ENCODE data around the gene METTL8.
A peak's percentile ranks its signal among the peaks of the same experiment; 100 is the strongest.
"Not testable (repeated sequence)": the region's sequence is repeated elsewhere in the genome, so short reads cannot be mapped to it uniquely, and the experiment has no call there.

Gene METTL8

GRCh38 chr2:171430516-171431410 lies 3.0 kb downstream of the METTL8 start:
- H3K4me3 ChIP-seq (ENCODE audit: low read depth, low read length): no peak overlapping the region
- no peak for TF ChIP-seq CTCF (IDR thresholded peaks at IDR 0.05; ENCODE audit: insufficient read depth, low read depth, low read length, missing control alignments)
- no peak for DNase-seq (ENCODE audit: low read depth)

- not testable (repeated sequence) for H3K4me3 ChIP-seq (ENCODE audit: low read depth, low read length); DNase-seq (ENCODE audit: low read depth)
These were observed 10.9 kb downstream of the METTL8 start for GRCh38 chr2:171422710-171423495.

GRCh38 chr2:171420728-171421563 lies 12.8 kb downstream of the METTL8 start:
- no peak overlapping the region for H3K4me3 ChIP-seq (ENCODE audit: low read depth, low read length)
- no peak for TF ChIP-seq CTCF (IDR thresholded peaks at IDR 0.05; ENCODE audit: insufficient read depth, low read depth, low read length, missing control alignments)
- DNase-seq (ENCODE audit: low read depth): no peak

- H3K4me3 ChIP-seq (ENCODE audit: low read depth, low read length): no peak overlapping the region
- DNase-seq (ENCODE audit: low read depth): no peak
- TF ChIP-seq CTCF (IDR thresholded peaks at IDR 0.05; ENCODE audit: insufficient read depth, low read depth, low read length, missing control alignments): no peak
These were observed 14.5 kb downstream of the METTL8 start for GRCh38 chr2:171419333-171419732.

GRCh38 chr2:171416009-171416926 lies 17.5 kb downstream of the METTL8 start:
- DNase-seq (ENCODE audit: low read depth): peak; percentile 97
- H3K4me3 ChIP-seq (ENCODE audit: low read depth, low read length): peak overlapping the region; percentile 28
- TF ChIP-seq CTCF (IDR thresholded peaks at IDR 0.05; ENCODE audit: insufficient read depth, low read depth, low read length, missing control alignments): peak; percentile 90

- DNase-seq (ENCODE audit: low read depth); H3K4me3 ChIP-seq (ENCODE audit: low read depth, low read length): not testable (repeated sequence)
These were observed 19.1 kb downstream of the METTL8 start for GRCh38 chr2:171414645-171415044.

- DNase-seq (ENCODE audit: low read depth): no peak
- TF ChIP-seq CTCF (IDR thresholded peaks at IDR 0.05; ENCODE audit: insufficient read depth, low read depth, low read length, missing control alignments): no peak
- no peak overlapping the region for H3K4me3 ChIP-seq (ENCODE audit: low read depth, low read length)
These were observed 21.1 kb downstream of the METTL8 start for GRCh38 chr2:171412571-171413175.

All from GM12865 (cell line).